Esophagus muscularis mucosa (tissue), 4 donors: ENCODE measurements around the gene FA2H.

ENCODE experiments used
- CTCF ChIP-seq, 3 experiments: fragments of 200-600 bp in 2 of 3; fragments of 450-650 bp in 1 of 3; sonication (generic) in 2 of 3; IDR thresholded peaks; one replicate each; pipeline ENCODE4 v1.5.1; 2017 to 2019; ENCODE audit warnings: antibody characterized with exemption in 3 of 3, mild to moderate bottlenecking in 2 of 3, moderate library complexity in 1 of 3
- EP300 ChIP-seq: sonication (generic); formaldehyde crosslinking; IDR thresholded peaks from one replicate; pipeline ENCODE4 v1.6.1; 2017; ENCODE audit warnings: antibody characterized with exemption
- POLR2A ChIP-seq: fragments of 450-650 bp; IDR thresholded peaks from one replicate; pipeline ENCODE4 v1.6.1; 2017; ENCODE audit warnings: antibody characterized with exemption, moderate library complexity, mild to moderate bottlenecking, low read depth
- POLR2AphosphoS5 ChIP-seq, 2 donors: sonication (generic); formaldehyde crosslinking; IDR thresholded peaks; one replicate each; pipeline ENCODE4 v1.6.1; 2017; ENCODE audit warnings: antibody characterized with exemption in 2 of 2

DNA sequence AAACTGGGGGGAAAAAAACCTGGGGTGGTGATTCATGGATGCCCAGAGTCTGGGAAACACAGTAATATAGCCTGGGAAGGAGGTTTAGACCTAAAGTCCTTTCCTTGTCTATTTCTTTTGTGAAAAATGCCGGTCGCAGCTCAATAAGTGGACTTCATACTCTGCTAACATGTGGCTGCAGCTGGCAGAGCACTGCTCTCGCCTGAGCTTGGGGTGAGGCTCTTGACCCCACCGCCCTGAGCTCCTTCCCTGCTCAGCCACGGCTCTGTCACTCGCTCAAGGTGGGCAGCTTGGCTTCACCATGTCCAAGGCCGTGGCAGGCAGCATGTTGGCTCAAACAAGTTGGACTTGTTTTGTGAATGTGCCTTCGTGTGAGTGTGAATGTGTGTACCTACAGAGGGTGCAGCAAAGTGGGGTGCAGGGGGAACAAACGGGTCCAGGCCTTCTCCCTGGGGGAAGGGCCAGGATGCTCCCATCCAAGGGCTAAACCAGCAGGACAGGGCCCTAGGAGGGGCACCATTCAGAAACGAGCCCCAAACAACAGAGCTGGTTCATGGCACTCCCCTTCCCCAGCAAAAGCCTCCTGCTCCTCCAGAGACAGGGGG lies 4.9 kb downstream of the FA2H start:
- TF ChIP-seq EP300 (no peak), CTCF (IDR thresholded peaks at IDR 0.05) (no peak), POLR2A (no peak), POLR2AphosphoS5 (IDR thresholded peaks at IDR 0.05) (no peak)
